ENCODE data around the gene WDR70.
"Not testable (repeated sequence)": the region's sequence is repeated elsewhere in the genome, so short reads cannot be mapped to it uniquely, and the experiment has no call there.

The WDR70 gene

DNA sequence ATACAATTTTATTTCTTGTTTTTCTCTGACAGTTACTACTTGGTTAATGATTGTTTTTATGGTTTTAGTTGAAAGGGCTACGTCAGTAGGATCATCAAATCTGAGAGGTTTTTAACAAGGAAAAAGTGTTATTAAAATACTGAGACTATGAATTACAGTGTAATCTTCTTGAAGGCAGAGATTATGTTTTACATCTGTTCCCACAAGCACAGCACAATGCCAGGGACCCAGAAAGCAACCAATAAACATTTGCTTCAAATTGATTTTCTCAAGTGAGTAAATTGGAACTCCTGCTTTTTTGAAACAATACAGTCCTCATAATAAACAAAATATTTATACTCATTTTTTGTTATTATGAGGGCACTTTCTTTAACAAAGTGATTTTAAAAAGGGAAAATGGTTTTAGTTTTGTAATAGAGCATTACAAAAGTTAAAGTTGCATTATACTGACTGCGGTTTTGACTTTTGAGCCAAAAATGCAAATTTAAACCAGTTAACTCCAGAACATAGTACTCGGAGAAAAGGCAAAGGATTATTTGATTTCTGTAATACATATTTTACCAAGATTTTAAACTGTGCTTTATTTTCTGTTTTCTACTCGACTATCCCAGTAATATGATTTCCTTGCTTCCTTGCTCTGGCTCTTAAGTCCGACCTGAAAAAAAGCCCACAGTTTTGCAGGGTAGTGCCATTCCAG lies 283.8 kb downstream of the WDR70 start:
- Histone ChIP-seq H3K9me3 (ENCODE audit: control insufficient read depth in 2 of 2, low read length in 2 of 2) (no peaks in the 10 kb centered on the region), H3K27ac (ENCODE audit: low read length) (no peak overlapping the region), H3K9ac (ENCODE audit: low read length in 2 of 2) (no peak overlapping the region), H3K4me3 (ENCODE audit: low read length in 2 of 2) (no peak overlapping the region), H3K27me3 (ENCODE audit: control insufficient read depth in 1 of 2, insufficient read depth in 2 of 2, low read length in 2 of 2) (no peaks in the 10 kb centered on the region), H3K4me1 (ENCODE audit: control insufficient read depth, insufficient read depth, low read length) (peaks cover 18% of the 10 kb centered on the region), H3K36me3 (ENCODE audit: control insufficient read depth in 2 of 2, insufficient read depth in 2 of 2, low read length in 2 of 2) (no peaks in the 10 kb centered on the region)

- no peak overlapping the region for H3K27ac ChIP-seq (ENCODE audit: low read length)
- no peak overlapping the region for H3K4me3 ChIP-seq (ENCODE audit: low read length in 2 of 2)
- no peak overlapping the region for H3K9ac ChIP-seq (ENCODE audit: low read length in 2 of 2)
- no peaks in the 10 kb centered on the region for H3K36me3 ChIP-seq (ENCODE audit: control insufficient read depth in 2 of 2, insufficient read depth in 2 of 2, low read length in 2 of 2)
- peaks cover 24% of the 10 kb centered on the region for H3K4me1 ChIP-seq (ENCODE audit: control insufficient read depth, insufficient read depth, low read length)
- no peaks in the 10 kb centered on the region for H3K27me3 ChIP-seq (ENCODE audit: control insufficient read depth in 1 of 2, insufficient read depth in 2 of 2, low read length in 2 of 2)
- H3K9me3 ChIP-seq (ENCODE audit: control insufficient read depth in 2 of 2, low read length in 2 of 2): no peaks in the 10 kb centered on the region
Observed at GRCh38 chr5:37663538-37663937, 284.4 kb downstream of the WDR70 start.

DNA sequence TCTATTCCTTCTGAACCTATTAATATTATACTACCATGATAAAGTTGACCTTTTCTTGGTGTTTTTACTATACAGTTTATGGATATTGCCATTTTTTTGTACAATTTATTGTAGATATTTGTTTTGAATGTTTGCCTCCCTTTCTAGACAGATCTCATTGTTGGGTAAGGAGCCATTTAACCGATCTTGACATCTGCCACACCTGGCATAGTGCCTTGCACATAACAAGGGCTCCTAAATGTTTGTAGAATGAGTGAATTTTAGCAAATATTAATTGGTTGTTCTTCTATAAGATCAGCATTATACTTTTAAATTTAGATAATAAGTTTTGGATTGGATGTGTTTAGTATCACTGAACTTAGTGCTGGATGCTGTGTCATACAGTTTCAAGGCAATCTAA lies 285.4 kb downstream of the WDR70 start:
- Histone ChIP-seq H3K36me3 (ENCODE audit: control insufficient read depth in 2 of 2, insufficient read depth in 2 of 2, low read length in 2 of 2) (no peaks in the 10 kb centered on the region), H3K27ac (ENCODE audit: low read length) (no peak overlapping the region), H3K9me3 (ENCODE audit: control insufficient read depth in 2 of 2, low read length in 2 of 2) (no peaks in the 10 kb centered on the region), H3K27me3 (ENCODE audit: control insufficient read depth in 1 of 2, insufficient read depth in 2 of 2, low read length in 2 of 2) (no peaks in the 10 kb centered on the region), H3K4me3 (ENCODE audit: low read length in 2 of 2) (no peak overlapping the region), H3K4me1 (ENCODE audit: control insufficient read depth, insufficient read depth, low read length) (peaks cover 27% of the 10 kb centered on the region), H3K9ac (ENCODE audit: low read length in 2 of 2) (no peak overlapping the region)

GRCh38 chr5:37665272-37665671 lies 286.2 kb downstream of the WDR70 start:
- Histone ChIP-seq H3K9me3 (ENCODE audit: control insufficient read depth in 2 of 2, low read length in 2 of 2) (no peaks in the 10 kb centered on the region), H3K9ac (ENCODE audit: low read length in 2 of 2) (no peak overlapping the region), H3K27me3 (ENCODE audit: control insufficient read depth in 1 of 2, insufficient read depth in 2 of 2, low read length in 2 of 2) (no peaks in the 10 kb centered on the region), H3K36me3 (ENCODE audit: control insufficient read depth in 2 of 2, insufficient read depth in 2 of 2, low read length in 2 of 2) (no peaks in the 10 kb centered on the region), H3K4me3 (ENCODE audit: low read length in 2 of 2) (no peak overlapping the region), H3K4me1 (ENCODE audit: control insufficient read depth, insufficient read depth, low read length) (peaks cover 27% of the 10 kb centered on the region), H3K27ac (ENCODE audit: low read length) (peak overlapping the region; percentile 33)

DNA sequence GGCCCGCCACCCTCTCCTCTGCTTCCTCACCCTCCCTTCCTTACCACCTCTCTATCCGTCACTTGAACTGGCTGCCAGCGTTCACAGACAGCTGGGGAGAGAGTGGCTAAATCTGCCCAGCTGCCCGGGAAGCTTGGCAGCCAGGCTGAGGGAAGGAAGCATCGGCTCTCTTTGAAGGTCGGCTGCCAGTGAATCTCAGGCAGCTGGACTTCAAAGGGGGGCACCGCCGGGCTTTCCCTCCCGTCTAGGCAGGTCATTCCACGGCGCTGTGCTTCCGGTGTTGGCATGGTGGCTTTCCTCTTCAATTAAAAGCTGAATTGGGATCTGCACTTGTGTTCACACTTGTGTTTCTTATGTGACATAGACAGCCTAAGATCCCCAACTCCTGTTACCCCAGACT lies 286.8 kb downstream of the WDR70 start:
- H3K36me3 ChIP-seq (ENCODE audit: control insufficient read depth in 2 of 2, insufficient read depth in 2 of 2, low read length in 2 of 2): no peaks in the 10 kb centered on the region
- no peaks in the 10 kb centered on the region for H3K27me3 ChIP-seq (ENCODE audit: control insufficient read depth in 1 of 2, insufficient read depth in 2 of 2, low read length in 2 of 2)
- H3K27ac ChIP-seq (ENCODE audit: low read length): peak overlapping the region; percentile 33
- peaks cover 27% of the 10 kb centered on the region for H3K4me1 ChIP-seq (ENCODE audit: control insufficient read depth, insufficient read depth, low read length)
- peak overlapping the region in 1 of 2 donors; percentile 13 for H3K9ac ChIP-seq (ENCODE audit: low read length in 2 of 2)
- peak overlapping the region in 1 of 2 donors; percentile 50 for H3K4me3 ChIP-seq (ENCODE audit: low read length in 2 of 2)
- H3K9me3 ChIP-seq (ENCODE audit: control insufficient read depth in 2 of 2, low read length in 2 of 2): no peaks in the 10 kb centered on the region

DNA sequence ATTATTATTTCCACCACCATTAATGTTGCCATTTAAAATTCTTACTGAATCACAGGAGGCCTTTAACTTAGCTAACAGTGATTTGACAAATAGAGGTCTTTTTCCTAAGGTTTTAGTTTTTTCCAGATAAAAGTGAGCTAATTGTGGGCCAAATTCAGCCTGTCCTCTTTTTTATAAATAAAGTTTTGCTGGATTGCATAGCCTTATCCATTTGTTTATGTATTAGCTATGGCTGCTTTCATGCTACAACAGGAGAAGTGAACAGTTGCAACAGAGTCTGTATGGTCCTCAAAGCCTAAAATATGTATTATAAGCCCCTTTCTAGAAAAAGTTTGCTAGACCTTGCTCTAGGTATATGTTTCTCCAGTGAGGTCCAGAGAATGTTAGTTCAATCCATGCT lies 288.3 kb downstream of the WDR70 start:
- H3K9me3 ChIP-seq (ENCODE audit: control insufficient read depth in 2 of 2, low read length in 2 of 2): no peaks in the 10 kb centered on the region
- no peaks in the 10 kb centered on the region for H3K27me3 ChIP-seq (ENCODE audit: control insufficient read depth in 1 of 2, insufficient read depth in 2 of 2, low read length in 2 of 2)
- no peaks in the 10 kb centered on the region for H3K36me3 ChIP-seq (ENCODE audit: control insufficient read depth in 2 of 2, insufficient read depth in 2 of 2, low read length in 2 of 2)
- peaks cover 27% of the 10 kb centered on the region for H3K4me1 ChIP-seq (ENCODE audit: control insufficient read depth, insufficient read depth, low read length)
- no peak overlapping the region for H3K9ac ChIP-seq (ENCODE audit: low read length in 2 of 2)
- no peak overlapping the region for H3K4me3 ChIP-seq (ENCODE audit: low read length in 2 of 2)
- no peak overlapping the region for H3K27ac ChIP-seq (ENCODE audit: low read length)

- Histone ChIP-seq H3K27ac (ENCODE audit: low read length) (peak overlapping the region; percentile 18), H3K4me3 (ENCODE audit: low read length in 2 of 2) (no peak overlapping the region), H3K36me3 (ENCODE audit: control insufficient read depth in 2 of 2, insufficient read depth in 2 of 2, low read length in 2 of 2) (no peaks in the 10 kb centered on the region)
Observed at GRCh38 chr5:37667846-37668245, 288.7 kb downstream of the WDR70 start.

DNA sequence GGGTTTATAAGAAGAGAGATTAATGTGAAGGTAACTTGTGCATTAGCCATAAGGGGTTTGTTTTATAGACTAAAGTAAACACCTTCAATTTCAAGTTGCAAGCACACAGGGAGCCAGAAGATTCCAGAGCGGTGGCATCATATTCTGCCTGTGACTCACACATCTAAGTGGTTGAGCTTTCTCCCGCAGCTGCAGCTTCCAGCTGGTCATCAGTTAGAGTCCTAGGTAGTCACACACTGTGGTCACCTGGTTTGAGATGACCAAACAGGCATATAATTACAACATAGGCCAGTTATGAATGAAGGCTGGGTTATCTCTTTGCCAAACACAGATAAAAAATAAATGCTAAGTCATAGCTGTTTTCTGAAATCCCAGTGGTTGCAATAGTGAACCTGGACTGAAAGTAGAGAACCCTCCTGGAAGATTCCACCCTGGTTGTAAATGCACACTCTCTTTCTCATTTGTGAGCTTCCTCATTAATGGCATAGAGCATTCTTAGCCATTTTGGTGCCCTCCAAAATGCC lies 289.5 kb downstream of the WDR70 start:
- Histone ChIP-seq H3K4me3 (ENCODE audit: low read length in 2 of 2) (no peak overlapping the region), H3K9me3 (ENCODE audit: control insufficient read depth in 2 of 2, low read length in 2 of 2) (no peaks in the 10 kb centered on the region), H3K9ac (ENCODE audit: low read length in 2 of 2) (no peak overlapping the region), H3K4me1 (ENCODE audit: control insufficient read depth, insufficient read depth, low read length) (peaks cover 27% of the 10 kb centered on the region), H3K27me3 (ENCODE audit: control insufficient read depth in 1 of 2, insufficient read depth in 2 of 2, low read length in 2 of 2) (no peaks in the 10 kb centered on the region), H3K36me3 (ENCODE audit: control insufficient read depth in 2 of 2, insufficient read depth in 2 of 2, low read length in 2 of 2) (no peaks in the 10 kb centered on the region), H3K27ac (ENCODE audit: low read length) (peak overlapping the region; percentile 18)

More at GRCh38 chr5:37667846-37668245, 288.7 kb downstream of the WDR70 start:
- Histone ChIP-seq H3K4me1 (ENCODE audit: control insufficient read depth, insufficient read depth, low read length) (peaks cover 27% of the 10 kb centered on the region), H3K27me3 (ENCODE audit: control insufficient read depth in 1 of 2, insufficient read depth in 2 of 2, low read length in 2 of 2) (no peaks in the 10 kb centered on the region), H3K9me3 (ENCODE audit: control insufficient read depth in 2 of 2, low read length in 2 of 2) (no peaks in the 10 kb centered on the region), H3K9ac (ENCODE audit: low read length in 2 of 2) (no peak overlapping the region)

DNA sequence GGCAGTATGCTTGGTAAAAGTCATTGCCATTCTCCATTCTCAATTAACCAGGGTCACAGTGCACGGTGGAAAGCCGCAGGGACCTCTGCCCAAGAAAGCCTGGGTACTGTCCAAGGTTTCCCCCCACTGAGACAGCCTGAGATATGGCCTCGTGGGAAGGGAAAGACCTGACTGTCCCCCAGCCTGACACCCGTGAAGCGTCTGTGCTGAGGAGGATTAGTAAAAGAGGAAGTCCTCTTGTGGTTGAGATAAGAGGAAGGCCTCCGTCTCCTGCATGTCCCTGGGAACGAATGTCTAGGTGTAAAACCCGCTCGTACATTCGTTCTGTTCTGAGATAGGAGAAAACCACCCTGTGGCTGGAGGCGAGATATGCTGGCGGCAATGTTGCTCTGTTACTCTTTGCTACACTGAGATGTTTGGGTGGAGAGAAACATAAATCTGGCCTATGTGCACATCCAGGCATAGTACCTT lies 293.0 kb downstream of the WDR70 start:
- not testable (repeated sequence) for H3K4me3 ChIP-seq (ENCODE audit: low read length in 2 of 2); H3K36me3 ChIP-seq (ENCODE audit: control insufficient read depth in 2 of 2, insufficient read depth in 2 of 2, low read length in 2 of 2); H3K9me3 ChIP-seq (ENCODE audit: control insufficient read depth in 2 of 2, low read length in 2 of 2); H3K27me3 ChIP-seq (ENCODE audit: control insufficient read depth in 1 of 2, insufficient read depth in 2 of 2, low read length in 2 of 2); H3K9ac ChIP-seq (ENCODE audit: low read length in 2 of 2); H3K27ac ChIP-seq (ENCODE audit: low read length)
- H3K4me1 ChIP-seq (ENCODE audit: control insufficient read depth, insufficient read depth, low read length): peaks cover 15% of the 10 kb centered on the region

DNA sequence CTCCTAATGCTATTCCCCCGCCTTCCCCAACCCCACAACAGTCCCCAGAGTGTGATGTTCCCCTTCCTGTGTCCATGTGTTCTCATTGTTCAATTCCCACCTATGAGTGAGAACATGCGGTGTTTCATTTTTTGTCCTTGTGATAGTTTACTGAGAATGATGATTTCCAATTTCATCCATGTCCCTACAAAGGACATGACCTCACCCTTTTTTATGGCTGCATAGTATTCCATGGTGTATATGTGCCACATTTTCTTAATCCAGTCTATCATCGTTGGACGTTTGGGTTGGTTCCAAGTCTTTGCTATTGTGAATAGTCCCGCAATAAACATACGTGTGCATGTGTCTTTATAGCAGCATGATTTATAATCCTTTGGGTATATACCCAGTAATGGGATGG lies 295.2 kb downstream of the WDR70 start:
- H3K9me3 ChIP-seq (ENCODE audit: control insufficient read depth in 2 of 2, low read length in 2 of 2); H3K4me1 ChIP-seq (ENCODE audit: control insufficient read depth, insufficient read depth, low read length); H3K9ac ChIP-seq (ENCODE audit: low read length in 2 of 2); H3K36me3 ChIP-seq (ENCODE audit: control insufficient read depth in 2 of 2, insufficient read depth in 2 of 2, low read length in 2 of 2); H3K4me3 ChIP-seq (ENCODE audit: low read length in 2 of 2); H3K27me3 ChIP-seq (ENCODE audit: control insufficient read depth in 1 of 2, insufficient read depth in 2 of 2, low read length in 2 of 2); H3K27ac ChIP-seq (ENCODE audit: low read length): not testable (repeated sequence)

GRCh38 chr5:37679326-37679725 lies 300.2 kb downstream of the WDR70 start:
- not testable (repeated sequence) for H3K4me1 ChIP-seq (ENCODE audit: control insufficient read depth, insufficient read depth, low read length); H3K27ac ChIP-seq (ENCODE audit: low read length); H3K9me3 ChIP-seq (ENCODE audit: control insufficient read depth in 2 of 2, low read length in 2 of 2); H3K27me3 ChIP-seq (ENCODE audit: control insufficient read depth in 1 of 2, insufficient read depth in 2 of 2, low read length in 2 of 2); H3K36me3 ChIP-seq (ENCODE audit: control insufficient read depth in 2 of 2, insufficient read depth in 2 of 2, low read length in 2 of 2); H3K9ac ChIP-seq (ENCODE audit: low read length in 2 of 2); H3K4me3 ChIP-seq (ENCODE audit: low read length in 2 of 2)
